ENCODE results near the gene NPHS1. TPM values are rescaled to one million over a fixed set of nuclear protein-coding genes. Genes with fewer than 3 reads are reported as not detected.

The NPHS1 gene
- total and polyA plus RNA-seq, 2 of the 8 experiments (the other 6 are each of a cell fraction or from before 2014, with no cell fraction given), result 1.3 to 1.4 TPM

GRCh38 chr19:35851213-35852028 lies 883 bp downstream of the NPHS1 start (continued):
- TF ChIP-seq, protein P1, sequence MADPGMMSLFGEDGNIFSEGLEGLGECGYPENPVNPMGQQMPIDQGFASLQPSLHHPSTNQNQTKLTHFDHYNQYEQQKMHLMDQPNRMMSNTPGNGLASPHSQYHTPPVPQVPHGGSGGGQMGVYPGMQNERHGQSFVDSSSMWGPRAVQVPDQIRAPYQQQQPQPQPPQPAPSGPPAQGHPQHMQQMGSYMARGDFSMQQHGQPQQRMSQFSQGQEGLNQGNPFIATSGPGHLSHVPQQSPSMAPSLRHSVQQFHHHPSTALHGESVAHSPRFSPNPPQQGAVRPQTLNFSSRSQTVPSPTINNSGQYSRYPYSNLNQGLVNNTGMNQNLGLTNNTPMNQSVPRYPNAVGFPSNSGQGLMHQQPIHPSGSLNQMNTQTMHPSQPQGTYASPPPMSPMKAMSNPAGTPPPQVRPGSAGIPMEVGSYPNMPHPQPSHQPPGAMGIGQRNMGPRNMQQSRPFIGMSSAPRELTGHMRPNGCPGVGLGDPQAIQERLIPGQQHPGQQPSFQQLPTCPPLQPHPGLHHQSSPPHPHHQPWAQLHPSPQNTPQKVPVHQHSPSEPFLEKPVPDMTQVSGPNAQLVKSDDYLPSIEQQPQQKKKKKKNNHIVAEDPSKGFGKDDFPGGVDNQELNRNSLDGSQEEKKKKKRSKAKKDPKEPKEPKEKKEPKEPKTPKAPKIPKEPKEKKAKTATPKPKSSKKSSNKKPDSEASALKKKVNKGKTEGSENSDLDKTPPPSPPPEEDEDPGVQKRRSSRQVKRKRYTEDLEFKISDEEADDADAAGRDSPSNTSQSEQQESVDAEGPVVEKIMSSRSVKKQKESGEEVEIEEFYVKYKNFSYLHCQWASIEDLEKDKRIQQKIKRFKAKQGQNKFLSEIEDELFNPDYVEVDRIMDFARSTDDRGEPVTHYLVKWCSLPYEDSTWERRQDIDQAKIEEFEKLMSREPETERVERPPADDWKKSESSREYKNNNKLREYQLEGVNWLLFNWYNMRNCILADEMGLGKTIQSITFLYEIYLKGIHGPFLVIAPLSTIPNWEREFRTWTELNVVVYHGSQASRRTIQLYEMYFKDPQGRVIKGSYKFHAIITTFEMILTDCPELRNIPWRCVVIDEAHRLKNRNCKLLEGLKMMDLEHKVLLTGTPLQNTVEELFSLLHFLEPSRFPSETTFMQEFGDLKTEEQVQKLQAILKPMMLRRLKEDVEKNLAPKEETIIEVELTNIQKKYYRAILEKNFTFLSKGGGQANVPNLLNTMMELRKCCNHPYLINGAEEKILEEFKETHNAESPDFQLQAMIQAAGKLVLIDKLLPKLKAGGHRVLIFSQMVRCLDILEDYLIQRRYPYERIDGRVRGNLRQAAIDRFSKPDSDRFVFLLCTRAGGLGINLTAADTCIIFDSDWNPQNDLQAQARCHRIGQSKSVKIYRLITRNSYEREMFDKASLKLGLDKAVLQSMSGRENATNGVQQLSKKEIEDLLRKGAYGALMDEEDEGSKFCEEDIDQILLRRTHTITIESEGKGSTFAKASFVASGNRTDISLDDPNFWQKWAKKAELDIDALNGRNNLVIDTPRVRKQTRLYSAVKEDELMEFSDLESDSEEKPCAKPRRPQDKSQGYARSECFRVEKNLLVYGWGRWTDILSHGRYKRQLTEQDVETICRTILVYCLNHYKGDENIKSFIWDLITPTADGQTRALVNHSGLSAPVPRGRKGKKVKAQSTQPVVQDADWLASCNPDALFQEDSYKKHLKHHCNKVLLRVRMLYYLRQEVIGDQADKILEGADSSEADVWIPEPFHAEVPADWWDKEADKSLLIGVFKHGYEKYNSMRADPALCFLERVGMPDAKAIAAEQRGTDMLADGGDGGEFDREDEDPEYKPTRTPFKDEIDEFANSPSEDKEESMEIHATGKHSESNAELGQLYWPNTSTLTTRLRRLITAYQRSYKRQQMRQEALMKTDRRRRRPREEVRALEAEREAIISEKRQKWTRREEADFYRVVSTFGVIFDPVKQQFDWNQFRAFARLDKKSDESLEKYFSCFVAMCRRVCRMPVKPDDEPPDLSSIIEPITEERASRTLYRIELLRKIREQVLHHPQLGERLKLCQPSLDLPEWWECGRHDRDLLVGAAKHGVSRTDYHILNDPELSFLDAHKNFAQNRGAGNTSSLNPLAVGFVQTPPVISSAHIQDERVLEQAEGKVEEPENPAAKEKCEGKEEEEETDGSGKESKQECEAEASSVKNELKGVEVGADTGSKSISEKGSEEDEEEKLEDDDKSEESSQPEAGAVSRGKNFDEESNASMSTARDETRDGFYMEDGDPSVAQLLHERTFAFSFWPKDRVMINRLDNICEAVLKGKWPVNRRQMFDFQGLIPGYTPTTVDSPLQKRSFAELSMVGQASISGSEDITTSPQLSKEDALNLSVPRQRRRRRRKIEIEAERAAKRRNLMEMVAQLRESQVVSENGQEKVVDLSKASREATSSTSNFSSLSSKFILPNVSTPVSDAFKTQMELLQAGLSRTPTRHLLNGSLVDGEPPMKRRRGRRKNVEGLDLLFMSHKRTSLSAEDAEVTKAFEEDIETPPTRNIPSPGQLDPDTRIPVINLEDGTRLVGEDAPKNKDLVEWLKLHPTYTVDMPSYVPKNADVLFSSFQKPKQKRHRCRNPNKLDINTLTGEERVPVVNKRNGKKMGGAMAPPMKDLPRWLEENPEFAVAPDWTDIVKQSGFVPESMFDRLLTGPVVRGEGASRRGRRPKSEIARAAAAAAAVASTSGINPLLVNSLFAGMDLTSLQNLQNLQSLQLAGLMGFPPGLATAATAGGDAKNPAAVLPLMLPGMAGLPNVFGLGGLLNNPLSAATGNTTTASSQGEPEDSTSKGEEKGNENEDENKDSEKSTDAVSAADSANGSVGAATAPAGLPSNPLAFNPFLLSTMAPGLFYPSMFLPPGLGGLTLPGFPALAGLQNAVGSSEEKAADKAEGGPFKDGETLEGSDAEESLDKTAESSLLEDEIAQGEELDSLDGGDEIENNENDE (IDR thresholded peaks at IDR 0.05; ENCODE audit: insufficient replicate concordance, low read length), result no peak
- TF ChIP-seq HDAC6 (IDR thresholded peaks at IDR 0.05; ENCODE audit: low read depth, low read length), result no peak
- 0 out of 2 replicates have a peak, but pooled peaks have one; percentile 17 for TF ChIP-seq TAF1 (IDR thresholded peaks at IDR 0.05; ENCODE audit: low read depth, low read length)
- TF ChIP-seq ATF3 (IDR thresholded peaks at IDR 0.05; ENCODE audit: insufficient read depth, low read depth, low read length), result no peak
- TF ChIP-seq SUZ12 (IDR thresholded peaks at IDR 0.05; ENCODE audit: low read length), result no peak
- TF ChIP-seq, protein P2, sequence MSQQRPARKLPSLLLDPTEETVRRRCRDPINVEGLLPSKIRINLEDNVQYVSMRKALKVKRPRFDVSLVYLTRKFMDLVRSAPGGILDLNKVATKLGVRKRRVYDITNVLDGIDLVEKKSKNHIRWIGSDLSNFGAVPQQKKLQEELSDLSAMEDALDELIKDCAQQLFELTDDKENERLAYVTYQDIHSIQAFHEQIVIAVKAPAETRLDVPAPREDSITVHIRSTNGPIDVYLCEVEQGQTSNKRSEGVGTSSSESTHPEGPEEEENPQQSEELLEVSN (IDR thresholded peaks at IDR 0.05), result no peak
- TF ChIP-seq JUN (IDR thresholded peaks at IDR 0.05; ENCODE audit: low read depth, low read length), result no peak
- TF ChIP-seq TEAD4 (IDR thresholded peaks at IDR 0.05; ENCODE audit: low read depth, low read length), result peak; percentile 55; the same call in 1 of the 2 replicates
